MM.1S (cell line): ENCODE data around the gene PAQR5.

ENCODE experiments used
- EZH2 ChIP-seq: fragments of 300-600 bp; sonication (generic); optimal IDR thresholded peaks from 2 replicates; pipeline ENCODE3; 2017; ENCODE audit warnings: low read depth, mild to moderate bottlenecking, antibody characterized with exemption, low read length, mixed read lengths
- EZH2phosphoT487 ChIP-seq: fragments of 300-600 bp; sonication (generic); IDR thresholded peaks from 2 replicates; pipeline ENCODE4 v1.6.1; 2018; ENCODE audit warnings: antibody characterized with exemption, low read length
- TF ChIP-seq, protein P1 (sequence below): fragments of 300-600 bp; sonication (generic); IDR thresholded peaks from 2 replicates; pipeline ENCODE4 v1.5.1; 2016; ENCODE audit warnings: antibody characterized with exemption, low read length, mixed read lengths

DNA sequence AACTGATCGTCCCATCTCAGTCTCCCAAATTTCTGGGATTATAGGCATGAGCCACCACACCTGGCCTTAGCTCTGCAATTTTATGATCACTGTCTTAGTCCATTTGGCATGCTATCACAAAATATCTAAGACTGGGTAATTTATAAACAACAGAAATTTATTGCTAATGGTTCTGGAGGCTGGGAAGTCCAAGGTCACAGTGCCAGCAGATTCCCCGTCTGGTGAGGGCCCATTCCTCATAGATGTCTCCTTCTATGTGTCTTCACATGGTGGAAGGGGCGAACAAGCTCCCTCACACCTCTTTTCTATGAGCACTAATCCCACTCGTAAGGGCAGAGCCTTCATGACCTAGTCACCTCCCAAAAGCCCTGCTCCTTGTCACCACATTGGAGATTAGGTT lies 60.1 kb downstream of the PAQR5 start:
- TF ChIP-seq, protein P1, sequence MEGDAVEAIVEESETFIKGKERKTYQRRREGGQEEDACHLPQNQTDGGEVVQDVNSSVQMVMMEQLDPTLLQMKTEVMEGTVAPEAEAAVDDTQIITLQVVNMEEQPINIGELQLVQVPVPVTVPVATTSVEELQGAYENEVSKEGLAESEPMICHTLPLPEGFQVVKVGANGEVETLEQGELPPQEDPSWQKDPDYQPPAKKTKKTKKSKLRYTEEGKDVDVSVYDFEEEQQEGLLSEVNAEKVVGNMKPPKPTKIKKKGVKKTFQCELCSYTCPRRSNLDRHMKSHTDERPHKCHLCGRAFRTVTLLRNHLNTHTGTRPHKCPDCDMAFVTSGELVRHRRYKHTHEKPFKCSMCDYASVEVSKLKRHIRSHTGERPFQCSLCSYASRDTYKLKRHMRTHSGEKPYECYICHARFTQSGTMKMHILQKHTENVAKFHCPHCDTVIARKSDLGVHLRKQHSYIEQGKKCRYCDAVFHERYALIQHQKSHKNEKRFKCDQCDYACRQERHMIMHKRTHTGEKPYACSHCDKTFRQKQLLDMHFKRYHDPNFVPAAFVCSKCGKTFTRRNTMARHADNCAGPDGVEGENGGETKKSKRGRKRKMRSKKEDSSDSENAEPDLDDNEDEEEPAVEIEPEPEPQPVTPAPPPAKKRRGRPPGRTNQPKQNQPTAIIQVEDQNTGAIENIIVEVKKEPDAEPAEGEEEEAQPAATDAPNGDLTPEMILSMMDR, result no peak
- TF ChIP-seq EZH2, result no peak
- no peak for TF ChIP-seq EZH2phosphoT487
